ENCODE data around the gene FAM111B. TPM values are rescaled to one million over a fixed set of nuclear protein-coding genes. Genes with fewer than 3 reads are reported as not detected.

The FAM111B gene
- polyA plus RNA-seq, 1 of the 3 experiments (the other 2 are of a cell fraction): 0.94 TPM

- no peaks in the 10 kb centered on the region for H3F3A ChIP-seq (replicated peaks; ENCODE audit: insufficient read depth)
- no peak for TF ChIP-seq NFIC (IDR thresholded peaks at IDR 0.05; ENCODE audit: borderline replicate concordance)
- no peak for TF ChIP-seq FOXJ3 (CRISPR knock-in tag; IDR thresholded peaks at IDR 0.05)
- TF ChIP-seq, protein P1, sequence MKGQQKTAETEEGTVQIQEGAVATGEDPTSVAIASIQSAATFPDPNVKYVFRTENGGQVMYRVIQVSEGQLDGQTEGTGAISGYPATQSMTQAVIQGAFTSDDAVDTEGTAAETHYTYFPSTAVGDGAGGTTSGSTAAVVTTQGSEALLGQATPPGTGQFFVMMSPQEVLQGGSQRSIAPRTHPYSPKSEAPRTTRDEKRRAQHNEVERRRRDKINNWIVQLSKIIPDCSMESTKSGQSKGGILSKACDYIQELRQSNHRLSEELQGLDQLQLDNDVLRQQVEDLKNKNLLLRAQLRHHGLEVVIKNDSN (IDR thresholded peaks at IDR 0.05; ENCODE audit: borderline replicate concordance, low read depth): no peak
- TF ChIP-seq ELF1 (IDR thresholded peaks at IDR 0.05): no peak
- no peak for TF ChIP-seq GABPA (IDR thresholded peaks at IDR 0.05; ENCODE audit: low read depth)
- no peak for TF ChIP-seq MEF2A (IDR thresholded peaks at IDR 0.05; ENCODE audit: borderline replicate concordance, low read depth)
- TF ChIP-seq EZH2phosphoT487 (IDR thresholded peaks at IDR 0.05; ENCODE audit: borderline replicate concordance, low read depth): no peak
- TF ChIP-seq SMC3 (IDR thresholded peaks at IDR 0.05; ENCODE audit: low read depth, low read length): no peak
- TF ChIP-seq FOXM1 (IDR thresholded peaks at IDR 0.05; ENCODE audit: low read depth): no peak
- TF ChIP-seq RXRA (IDR thresholded peaks at IDR 0.05; ENCODE audit: borderline replicate concordance, low read depth): no peak
- TF ChIP-seq GATA2 (CRISPR knock-in tag; IDR thresholded peaks at IDR 0.05): no peak
- no peak for TF ChIP-seq EP300 (IDR thresholded peaks at IDR 0.05; ENCODE audit: borderline replicate concordance in 1 of 2, low read depth in 1 of 2, low read length in 1 of 2)
- TF ChIP-seq POLR2AphosphoS5 (IDR thresholded peaks at IDR 0.05; ENCODE audit: low read depth, low read length): no peak
- TF ChIP-seq USF2 (IDR thresholded peaks at IDR 0.05; ENCODE audit: borderline replicate concordance, low read depth, low read length): no peak
- no peak for TF ChIP-seq TCF12 (IDR thresholded peaks at IDR 0.05)
- no peak for TF ChIP-seq PBX3 (IDR thresholded peaks at IDR 0.05)
- TF ChIP-seq NRF1 (IDR thresholded peaks at IDR 0.05; ENCODE audit: low read depth, low read length): no peak
- no peak for TF ChIP-seq CHD2 (IDR thresholded peaks at IDR 0.05; ENCODE audit: low read length, partially characterized antibody)
- TF ChIP-seq YY1 (IDR thresholded peaks at IDR 0.05; ENCODE audit: low read depth): no peak
- no peaks in the 10 kb centered on the region for H4K20me1 ChIP-seq (ENCODE audit: insufficient read depth)
- no peaks in the 10 kb centered on the region; the same call in 1 of the 2 replicates for H3K27me3 ChIP-seq (ENCODE audit: insufficient read depth)
- ChIA-PET POLR2A (no interaction called here), CTCF (interaction anchor here (1.1 to 2.7 kb wide), 4 partner anchors 19 to 57 kb away, joined by 3 to 12 read pairs (median 4); no protein-coding TSS in a partner anchor)
- no peaks in the 10 kb centered on the region for H3K9me2 ChIP-seq
- H3K9ac ChIP-seq: no peak overlapping the region
- H3K36me3 ChIP-seq (replicated peaks in 1 of 2; ENCODE audit: control insufficient read depth in 1 of 2, insufficient read depth in 2 of 2, low read length in 1 of 2): no peaks in the 10 kb centered on the region
- no peak overlapping the region for H3K4me2 ChIP-seq
- H2AFZ ChIP-seq (ENCODE audit: low read depth): no peak overlapping the region
- no peaks in the 10 kb centered on the region for H3K9me3 ChIP-seq
- H3K79me2 ChIP-seq (ENCODE audit: insufficient read depth): no peaks in the 10 kb centered on the region
- WGBS (ENCODE audit: low lambda C conversion rate): 4% methylated on average over 2 of the region's 2 CpGs
- no peak overlapping the region for H3K4me3 ChIP-seq (ENCODE audit: low read depth in 2 of 2, low read length in 1 of 2)
- no peak for DNase-seq
- no peak overlapping the region for H3K27ac ChIP-seq (ENCODE audit: low read depth in 2 of 2, low read length in 1 of 2)
- no peaks in the 10 kb centered on the region for H3K4me1 ChIP-seq (ENCODE audit: control insufficient read depth in 1 of 2, insufficient read depth in 2 of 2, low read depth in 1 of 2, low read length in 1 of 2)
Measured at GRCh38 chr11:59078435-59078834, 28.6 kb upstream of the FAM111B start.
